ENCODE results near the gene HDAC9. TPM values are rescaled to one million over a fixed set of nuclear protein-coding genes. Genes with fewer than 3 reads are reported as not detected.

Gene HDAC9
- total and polyA plus RNA-seq, 2 donors = 4.8 to 12.2 TPM

DNA sequence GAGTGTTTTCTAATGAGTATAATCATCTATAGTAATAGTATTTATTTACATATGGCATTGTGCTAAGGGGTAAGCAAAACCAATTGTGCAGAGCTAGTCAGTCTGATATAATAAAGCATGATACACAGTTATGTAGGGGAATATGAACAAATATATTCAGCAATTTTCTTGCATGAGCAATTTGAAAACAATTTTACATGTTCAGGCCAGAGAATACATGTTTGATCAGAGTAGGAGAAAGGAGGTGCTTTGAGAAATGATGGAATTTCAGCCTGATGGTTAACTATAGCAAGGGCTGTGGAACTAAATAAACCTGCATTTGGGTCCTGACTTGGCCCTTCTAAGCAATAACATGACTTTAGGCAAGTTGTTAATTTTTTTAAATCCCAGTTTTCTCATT is 407.3 kb downstream of the HDAC9 start:
- no peak overlapping the region for H3K4me3 ChIP-seq (ENCODE audit: low read length in 2 of 2)
- no peaks in the 10 kb centered on the region for H3K27me3 ChIP-seq (ENCODE audit: control insufficient read depth in 2 of 2, insufficient read depth in 1 of 2, low read length in 1 of 2)
- no peak for DNase-seq (ENCODE audit: low read depth in 6 of 9, low spot score in 9 of 9)
- no peaks in the 10 kb centered on the region for H3K4me1 ChIP-seq (ENCODE audit: control insufficient read depth in 2 of 2, insufficient read depth in 2 of 2, low read length in 2 of 2)
- no peak overlapping the region for H3K27ac ChIP-seq (ENCODE audit: low read depth in 1 of 2, low read length in 1 of 2)
- H3K9me3 ChIP-seq (ENCODE audit: control insufficient read depth in 2 of 2, insufficient read depth in 1 of 2, low read length in 1 of 2) = no peaks in the 10 kb centered on the region
- H3K36me3 ChIP-seq (ENCODE audit: control insufficient read depth in 2 of 2, insufficient read depth in 2 of 2, low read length in 1 of 2) = no peaks in the 10 kb centered on the region

DNA sequence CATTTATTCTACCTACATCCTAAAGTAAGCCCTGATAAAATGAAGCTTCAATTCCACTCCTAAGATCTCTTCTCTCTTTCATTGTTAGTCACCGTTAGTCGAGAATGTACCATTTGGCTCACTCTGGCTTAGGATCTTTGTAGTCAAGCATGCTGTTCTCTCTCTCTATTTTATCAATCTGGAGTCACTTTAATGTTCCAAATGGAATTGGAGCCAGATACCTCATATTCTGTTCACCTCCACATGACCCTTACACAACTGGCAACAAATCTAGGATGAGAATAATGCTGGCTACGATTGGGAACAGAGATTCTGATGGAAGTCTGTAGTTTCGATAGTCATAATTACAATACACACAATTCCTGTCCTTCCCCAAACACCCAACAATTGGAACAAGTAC is 408.1 kb downstream of the HDAC9 start:
- no peaks in the 10 kb centered on the region for H3K9me3 ChIP-seq (ENCODE audit: control insufficient read depth in 2 of 2, insufficient read depth in 1 of 2, low read length in 1 of 2)
- no peak overlapping the region for H3K4me3 ChIP-seq (ENCODE audit: low read length in 2 of 2)
- 88% methylated on average over 4 of the region's 4 CpGs for WGBS
- H3K27me3 ChIP-seq (ENCODE audit: control insufficient read depth in 2 of 2, insufficient read depth in 1 of 2, low read length in 1 of 2) = no peaks in the 10 kb centered on the region
- H3K27ac ChIP-seq (ENCODE audit: low read depth in 1 of 2, low read length in 1 of 2) = no peak overlapping the region
- no peaks in the 10 kb centered on the region for H3K36me3 ChIP-seq (ENCODE audit: control insufficient read depth in 2 of 2, insufficient read depth in 2 of 2, low read length in 1 of 2)
- DNase-seq (ENCODE audit: low read depth in 6 of 9, low spot score in 9 of 9) = no peak
- H3K4me1 ChIP-seq (ENCODE audit: control insufficient read depth in 2 of 2, insufficient read depth in 2 of 2, low read length in 2 of 2) = no peaks in the 10 kb centered on the region

DNA sequence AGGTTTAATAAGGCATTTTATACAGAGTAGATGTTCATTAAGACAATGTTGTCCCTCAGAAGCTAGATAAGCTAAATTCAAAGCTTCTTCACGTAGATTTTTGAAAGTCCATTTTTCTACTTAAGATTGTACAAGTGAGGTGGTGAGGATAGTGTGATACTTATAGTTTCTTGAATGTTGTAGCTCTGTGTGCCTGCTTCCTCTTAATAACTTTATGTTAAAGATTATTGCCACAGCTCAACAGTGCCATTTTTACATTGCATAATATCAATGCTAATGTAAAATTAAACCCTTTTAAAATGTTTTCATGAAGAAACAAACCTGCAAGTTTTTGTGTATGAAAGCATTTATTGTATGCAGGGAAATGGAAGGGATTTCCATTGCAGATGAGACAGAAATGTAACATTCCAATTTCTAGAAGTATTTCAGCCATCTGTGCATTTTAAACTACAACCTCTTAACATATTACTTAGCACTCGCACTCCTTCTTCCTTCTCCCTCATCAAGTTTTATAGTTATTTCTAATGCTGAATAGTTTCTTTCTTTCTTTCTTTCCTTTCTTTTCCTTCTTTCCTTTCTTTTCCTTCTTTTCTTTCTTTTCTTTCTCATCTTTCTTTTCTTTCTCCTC is 409.9 kb downstream of the HDAC9 start:
- WGBS = 94% methylated on average over 2 of the region's 2 CpGs
- Histone ChIP-seq H3K27me3 (ENCODE audit: control insufficient read depth in 2 of 2, insufficient read depth in 1 of 2, low read length in 1 of 2) (no peaks in the 10 kb centered on the region), H3K4me3 (ENCODE audit: low read length in 2 of 2) (no peak overlapping the region), H3K9me3 (ENCODE audit: control insufficient read depth in 2 of 2, insufficient read depth in 1 of 2, low read length in 1 of 2) (no peaks in the 10 kb centered on the region), H3K4me1 (ENCODE audit: control insufficient read depth in 2 of 2, insufficient read depth in 2 of 2, low read length in 2 of 2) (no peaks in the 10 kb centered on the region), H3K27ac (ENCODE audit: low read depth in 1 of 2, low read length in 1 of 2) (no peak overlapping the region), H3K36me3 (ENCODE audit: control insufficient read depth in 2 of 2, insufficient read depth in 2 of 2, low read length in 1 of 2) (no peaks in the 10 kb centered on the region)
- DNase-seq (ENCODE audit: low read depth in 6 of 9, low spot score in 9 of 9) = no peak

DNA sequence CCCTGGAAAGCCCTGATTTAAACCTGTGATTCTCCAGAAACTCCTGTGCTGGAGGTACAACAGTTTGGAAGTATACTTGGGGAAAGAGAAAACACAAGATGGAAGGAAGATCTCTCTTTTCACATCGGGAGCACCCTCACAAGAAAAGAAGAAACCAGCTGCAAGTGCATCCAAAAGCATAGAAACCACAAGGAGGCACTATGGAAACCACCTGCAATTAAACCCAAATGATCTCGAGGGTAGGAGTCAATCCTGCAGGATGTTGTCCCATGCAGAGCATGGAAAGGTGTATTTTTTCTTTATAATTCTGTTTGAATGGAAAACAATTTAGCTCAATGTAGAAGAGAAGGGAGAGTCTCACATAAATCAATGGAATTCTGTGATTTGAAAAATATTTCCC is 411.4 kb downstream of the HDAC9 start:
- H3K27me3 ChIP-seq (ENCODE audit: control insufficient read depth in 2 of 2, insufficient read depth in 1 of 2, low read length in 1 of 2) = no peaks in the 10 kb centered on the region

DNA sequence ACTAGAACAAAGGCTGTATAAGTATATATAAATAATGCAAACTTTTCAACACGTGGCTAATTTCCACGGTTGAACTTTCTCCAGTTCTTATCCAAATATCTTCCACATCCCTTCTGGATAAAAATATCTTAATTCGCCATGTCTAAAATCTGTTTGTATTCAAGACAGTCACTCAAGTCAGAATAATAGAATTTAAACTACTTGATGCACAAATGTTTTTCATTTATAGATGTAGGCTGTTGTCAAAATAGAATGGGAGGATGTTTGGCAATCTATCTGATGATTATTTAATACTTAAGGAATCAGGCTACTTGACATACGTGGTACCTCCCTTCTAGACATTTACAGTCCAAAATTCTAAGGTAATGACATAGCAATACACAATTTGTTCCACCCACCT is 417.6 kb downstream of the HDAC9 start:
- no peaks in the 10 kb centered on the region for H3K4me1 ChIP-seq (ENCODE audit: control insufficient read depth in 2 of 2, insufficient read depth in 2 of 2, low read length in 2 of 2)
- H3K36me3 ChIP-seq (ENCODE audit: control insufficient read depth in 2 of 2, insufficient read depth in 2 of 2, low read length in 1 of 2) = no peaks in the 10 kb centered on the region
- DNase-seq (ENCODE audit: low read depth in 6 of 9, low spot score in 9 of 9) = no peak
- H3K27me3 ChIP-seq (ENCODE audit: control insufficient read depth in 2 of 2, insufficient read depth in 1 of 2, low read length in 1 of 2) = no peaks in the 10 kb centered on the region
- 90% methylated on average over 4 of the region's 4 CpGs for whole genome bisulfite sequencing
- no peaks in the 10 kb centered on the region for H3K9me3 ChIP-seq (ENCODE audit: control insufficient read depth in 2 of 2, insufficient read depth in 1 of 2, low read length in 1 of 2)
- no peak overlapping the region for H3K27ac ChIP-seq (ENCODE audit: low read depth in 1 of 2, low read length in 1 of 2)
- H3K4me3 ChIP-seq (ENCODE audit: low read length in 2 of 2) = no peak overlapping the region

More for the DNA sequence above, 411.4 kb downstream of the HDAC9 start:
- H3K4me3 ChIP-seq (ENCODE audit: low read length in 2 of 2) = no peak overlapping the region
- H3K4me1 ChIP-seq (ENCODE audit: control insufficient read depth in 2 of 2, insufficient read depth in 2 of 2, low read length in 2 of 2) = no peaks in the 10 kb centered on the region
- no peaks in the 10 kb centered on the region for H3K36me3 ChIP-seq (ENCODE audit: control insufficient read depth in 2 of 2, insufficient read depth in 2 of 2, low read length in 1 of 2)
- H3K27ac ChIP-seq (ENCODE audit: low read depth in 1 of 2, low read length in 1 of 2) = no peak overlapping the region
- no peak for DNase-seq (ENCODE audit: low read depth in 6 of 9, low spot score in 9 of 9)
- H3K9me3 ChIP-seq (ENCODE audit: control insufficient read depth in 2 of 2, insufficient read depth in 1 of 2, low read length in 1 of 2) = no peaks in the 10 kb centered on the region
- WGBS = 58% methylated on average over 2 of the region's 2 CpGs

DNA sequence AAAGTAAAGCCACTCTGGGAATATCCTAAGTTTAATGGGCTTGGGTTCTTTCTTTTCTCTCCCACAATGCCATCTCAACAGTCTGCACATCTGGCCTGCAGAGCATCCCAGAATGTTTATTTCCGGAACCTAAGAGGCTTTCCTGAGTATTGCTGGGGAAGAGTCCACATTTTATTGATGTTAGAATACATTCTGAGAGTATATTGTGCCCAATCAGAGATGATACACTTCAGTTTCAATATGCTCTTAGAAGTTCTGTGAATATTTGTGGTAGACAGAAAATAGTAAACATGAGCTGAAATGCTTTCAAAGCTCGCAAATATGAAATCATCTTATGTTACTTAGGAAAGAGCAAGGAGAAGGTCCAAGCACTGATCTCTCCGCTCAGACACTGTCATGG is 421.3 kb downstream of the HDAC9 start:
- DNase-seq (ENCODE audit: low read depth in 6 of 9, low spot score in 9 of 9) = no peak
- Histone ChIP-seq H3K4me3 (ENCODE audit: low read length in 2 of 2) (no peak overlapping the region), H3K27me3 (ENCODE audit: control insufficient read depth in 2 of 2, insufficient read depth in 1 of 2, low read length in 1 of 2) (no peaks in the 10 kb centered on the region), H3K27ac (ENCODE audit: low read depth in 1 of 2, low read length in 1 of 2) (no peak overlapping the region), H3K4me1 (ENCODE audit: control insufficient read depth in 2 of 2, insufficient read depth in 2 of 2, low read length in 2 of 2) (no peaks in the 10 kb centered on the region), H3K36me3 (ENCODE audit: control insufficient read depth in 2 of 2, insufficient read depth in 2 of 2, low read length in 1 of 2) (no peaks in the 10 kb centered on the region), H3K9me3 (ENCODE audit: control insufficient read depth in 2 of 2, insufficient read depth in 1 of 2, low read length in 1 of 2) (no peaks in the 10 kb centered on the region)
- 92% methylated on average over 3 of the region's 3 CpGs for WGBS

DNA sequence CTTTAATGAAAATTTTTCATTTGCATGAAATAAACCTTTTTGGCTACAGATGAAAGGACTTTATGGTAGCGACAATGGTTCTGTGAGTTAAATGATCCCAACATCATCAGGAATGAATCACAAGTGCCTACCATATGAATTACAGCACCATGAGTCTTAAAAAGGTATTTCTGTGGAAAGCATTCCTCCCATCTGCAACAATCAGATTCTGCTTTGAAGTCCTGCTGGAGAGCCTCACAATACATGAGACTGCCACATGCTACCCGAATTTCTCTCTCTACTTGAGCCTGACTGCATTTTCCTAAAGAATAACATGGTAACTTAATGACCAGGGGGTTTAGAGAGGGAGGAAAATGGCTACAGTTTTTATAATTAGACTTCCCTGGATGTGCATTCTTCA is 431.6 kb downstream of the HDAC9 start:
- Histone ChIP-seq H3K4me3 (ENCODE audit: low read length in 2 of 2) (no peak overlapping the region), H3K4me1 (ENCODE audit: control insufficient read depth in 2 of 2, insufficient read depth in 2 of 2, low read length in 2 of 2) (no peaks in the 10 kb centered on the region), H3K9me3 (ENCODE audit: control insufficient read depth in 2 of 2, insufficient read depth in 1 of 2, low read length in 1 of 2) (no peaks in the 10 kb centered on the region), H3K27ac (ENCODE audit: low read depth in 1 of 2, low read length in 1 of 2) (no peak overlapping the region), H3K36me3 (ENCODE audit: control insufficient read depth in 2 of 2, insufficient read depth in 2 of 2, low read length in 1 of 2) (no peaks in the 10 kb centered on the region), H3K27me3 (ENCODE audit: control insufficient read depth in 2 of 2, insufficient read depth in 1 of 2, low read length in 1 of 2) (no peaks in the 10 kb centered on the region)
- DNase-seq (ENCODE audit: low read depth in 6 of 9, low spot score in 9 of 9) = no peak
- 82% methylated on average over 2 of the region's 2 CpGs for WGBS

DNA sequence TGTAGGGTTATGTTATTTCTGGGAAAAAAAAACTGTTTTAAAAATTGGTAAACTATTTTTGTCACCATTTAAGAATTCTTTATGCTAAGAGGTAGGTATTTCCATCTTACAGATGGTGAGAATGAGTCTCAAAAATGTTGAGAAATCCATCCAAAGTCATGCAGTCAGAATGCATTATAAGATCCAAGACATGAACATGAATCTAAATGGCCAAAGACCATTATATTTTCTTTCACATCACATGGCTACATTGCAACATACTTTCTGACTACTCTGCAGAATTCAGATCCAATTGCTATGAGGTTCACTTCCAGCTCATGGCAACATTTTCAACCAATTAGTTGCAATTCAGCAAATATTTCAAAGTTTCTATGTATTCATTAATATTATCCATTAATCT is 440.7 kb downstream of the HDAC9 start:
- H3K4me3 ChIP-seq (ENCODE audit: low read length in 2 of 2) = no peak overlapping the region
- no peaks in the 10 kb centered on the region for H3K36me3 ChIP-seq (ENCODE audit: control insufficient read depth in 2 of 2, insufficient read depth in 2 of 2, low read length in 1 of 2)
- no peak for DNase-seq (ENCODE audit: low read depth in 6 of 9, low spot score in 9 of 9)
- H3K4me1 ChIP-seq (ENCODE audit: control insufficient read depth in 2 of 2, insufficient read depth in 2 of 2, low read length in 2 of 2) = no peaks in the 10 kb centered on the region
- H3K27me3 ChIP-seq (ENCODE audit: control insufficient read depth in 2 of 2, insufficient read depth in 1 of 2, low read length in 1 of 2) = no peaks in the 10 kb centered on the region
- no peaks in the 10 kb centered on the region for H3K9me3 ChIP-seq (ENCODE audit: control insufficient read depth in 2 of 2, insufficient read depth in 1 of 2, low read length in 1 of 2)
- H3K27ac ChIP-seq (ENCODE audit: low read depth in 1 of 2, low read length in 1 of 2) = no peak overlapping the region

DNA sequence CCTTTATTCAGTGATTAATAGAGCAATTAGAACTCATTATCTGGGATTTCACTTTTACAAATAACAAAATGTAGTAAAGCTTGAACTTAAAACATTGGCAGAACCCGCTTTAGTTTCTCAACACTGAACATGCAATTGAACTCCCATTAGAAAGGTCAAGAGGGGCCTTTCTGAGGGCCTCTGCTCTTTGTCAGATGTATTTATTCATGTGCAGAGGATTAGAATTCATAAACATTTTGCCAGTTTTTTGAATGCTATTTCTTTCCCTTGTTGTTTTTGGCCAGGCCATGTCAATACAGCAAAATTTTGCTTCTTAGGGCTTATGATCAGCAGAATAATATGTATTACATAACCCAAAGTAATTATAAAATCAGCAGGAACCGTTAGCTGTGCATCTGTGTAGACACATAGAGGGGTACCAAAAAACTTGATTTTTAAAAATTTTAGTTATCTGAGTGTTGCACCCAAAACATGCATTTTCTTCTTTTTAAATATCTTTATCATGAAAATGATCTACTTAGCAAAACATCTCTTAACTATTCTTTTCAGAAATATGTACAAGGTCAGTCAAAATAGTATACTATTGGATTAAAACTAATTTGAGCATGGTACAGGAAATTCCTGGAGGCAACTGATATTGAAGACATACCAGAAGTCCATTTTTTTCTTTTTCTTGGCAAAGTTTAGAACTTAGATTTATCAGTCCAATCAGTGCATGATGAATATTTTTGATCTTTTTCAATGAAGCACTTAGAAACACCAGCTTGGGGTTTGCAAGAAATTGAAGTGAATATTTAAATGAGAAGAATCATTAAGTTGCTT is 444.4 kb downstream of the HDAC9 start:
- no peaks in the 10 kb centered on the region for H3K36me3 ChIP-seq (ENCODE audit: control insufficient read depth in 2 of 2, insufficient read depth in 2 of 2, low read length in 1 of 2)
- WGBS = 90% methylated on average over 2 of the region's 2 CpGs
- DNase-seq (ENCODE audit: low read depth in 6 of 9, low spot score in 9 of 9) = no peak
- H3K4me3 ChIP-seq (ENCODE audit: low read length in 2 of 2) = no peak overlapping the region
- no peaks in the 10 kb centered on the region for H3K9me3 ChIP-seq (ENCODE audit: control insufficient read depth in 2 of 2, insufficient read depth in 1 of 2, low read length in 1 of 2)
- no peak overlapping the region for H3K27ac ChIP-seq (ENCODE audit: low read depth in 1 of 2, low read length in 1 of 2)
- H3K4me1 ChIP-seq (ENCODE audit: control insufficient read depth in 2 of 2, insufficient read depth in 2 of 2, low read length in 2 of 2) = no peaks in the 10 kb centered on the region
- no peaks in the 10 kb centered on the region for H3K27me3 ChIP-seq (ENCODE audit: control insufficient read depth in 2 of 2, insufficient read depth in 1 of 2, low read length in 1 of 2)
